ENCODE measurements around the gene PARD3B.

Gene PARD3B

GRCh38 chr2:205066081-205066480 is 520.8 kb downstream of the PARD3B start:
- DNase-seq (ENCODE audit: low read depth): no peak

- no peak for DNase-seq (ENCODE audit: low read depth)
These were observed 524.7 kb downstream of the PARD3B start for GRCh38 chr2:205069928-205070327.

GRCh38 chr2:205070889-205071288 is 525.6 kb downstream of the PARD3B start:
- no peak for DNase-seq (ENCODE audit: low read depth)

GRCh38 chr2:205073433-205074020 is 528.3 kb downstream of the PARD3B start:
- DNase-seq (ENCODE audit: low read depth): no peak

DNA sequence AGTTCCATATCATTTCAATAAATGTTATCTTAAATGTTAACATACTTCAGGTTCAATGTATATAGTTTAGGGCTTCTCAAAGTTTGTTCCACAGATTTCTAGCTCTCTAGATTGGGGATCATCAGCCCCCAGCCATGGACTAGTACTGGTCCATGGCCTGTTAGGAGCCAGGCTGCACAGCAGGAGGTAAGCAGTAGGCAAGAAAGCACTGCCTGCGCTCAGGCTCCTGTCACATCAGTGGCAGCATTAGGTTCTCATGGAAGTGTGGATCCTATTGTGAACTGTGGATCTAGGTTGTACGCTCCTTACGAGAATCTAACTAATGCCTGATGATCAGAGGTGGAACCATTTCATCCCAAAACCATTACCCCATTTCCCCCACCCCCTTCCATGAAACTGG is 531.1 kb downstream of the PARD3B start:
- DNase-seq (ENCODE audit: low read depth): no peak

DNA sequence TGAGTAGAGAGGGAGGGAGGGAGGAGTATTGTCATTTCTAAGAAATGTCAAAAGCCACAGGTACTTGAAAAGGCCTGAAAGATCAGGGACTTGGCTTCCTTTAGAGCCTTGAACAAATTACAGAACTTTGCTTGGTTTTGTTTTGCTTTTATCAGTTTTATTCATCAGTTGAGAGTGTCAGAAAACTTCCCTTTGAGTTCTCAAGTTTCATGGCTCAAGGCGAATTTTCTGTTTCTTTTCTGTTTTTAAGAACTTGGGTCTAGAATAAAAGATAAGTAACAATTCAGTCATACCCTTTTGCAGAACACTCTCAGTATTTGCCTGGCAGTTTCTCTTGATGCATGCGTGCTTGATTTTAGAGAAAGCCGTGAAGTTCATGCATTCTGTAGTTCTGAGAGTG is 531.9 kb downstream of the PARD3B start:
- DNase-seq (ENCODE audit: low read depth): no peak

DNA sequence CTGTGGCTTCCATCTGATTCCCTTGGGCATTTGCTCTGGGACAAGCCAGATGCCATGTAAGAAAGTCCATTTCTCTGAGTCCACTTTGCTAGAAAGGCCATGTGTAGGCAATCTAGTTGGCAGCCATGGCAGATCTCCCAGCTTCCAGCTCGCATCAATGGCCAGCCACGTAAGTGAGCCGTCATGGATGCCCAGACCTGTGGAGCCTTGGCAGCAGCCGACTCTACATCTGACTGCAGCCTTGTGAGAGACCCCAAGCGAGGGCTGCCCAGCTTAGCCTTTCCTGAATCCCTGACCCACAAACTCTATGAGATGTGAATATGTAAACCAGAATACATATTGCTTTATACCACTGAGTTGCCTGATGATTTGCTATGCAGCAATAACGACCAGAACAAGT is 533.5 kb downstream of the PARD3B start:
- DNase-seq (ENCODE audit: low read depth): no peak

DNA sequence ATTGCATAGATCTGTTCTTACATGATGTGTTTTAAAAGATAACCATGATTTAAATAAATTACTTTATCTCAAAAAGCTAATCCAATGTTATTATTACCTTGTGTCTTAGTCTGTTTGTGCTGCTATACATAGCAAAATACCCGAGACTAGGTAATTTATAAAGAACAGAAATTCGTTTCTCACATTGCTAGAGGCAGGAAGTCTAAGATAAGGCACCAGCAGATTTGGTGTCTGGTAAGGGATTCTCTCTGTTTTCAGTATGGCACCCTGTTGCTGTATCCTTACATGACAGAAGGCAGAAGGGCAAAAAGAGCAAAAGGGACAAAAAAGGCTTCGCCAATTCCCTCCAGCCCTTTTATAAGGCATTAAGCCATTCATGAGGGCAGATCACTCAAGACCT is 533.9 kb downstream of the PARD3B start:
- DNase-seq (ENCODE audit: low read depth): no peak

DNA sequence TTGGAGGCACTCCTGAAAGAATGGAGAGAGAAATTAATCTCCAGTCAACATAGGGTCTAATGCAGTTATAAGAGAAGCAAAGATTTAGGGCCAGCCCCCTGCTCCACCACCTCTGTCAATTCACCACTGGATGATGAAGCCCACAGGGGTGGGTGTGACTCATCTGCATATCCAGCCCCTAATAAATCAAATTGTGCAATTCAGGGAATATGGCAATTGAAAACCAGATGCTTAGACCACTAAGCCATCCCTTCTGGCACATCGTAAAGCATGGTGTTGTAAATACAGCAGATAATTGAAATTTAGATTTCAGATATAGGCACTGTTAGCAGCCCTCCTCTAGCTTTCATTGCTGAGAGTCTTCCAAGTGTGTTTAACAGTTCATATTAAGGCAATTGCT is 541.4 kb downstream of the PARD3B start:
- no peak for DNase-seq (ENCODE audit: low read depth)

DNA sequence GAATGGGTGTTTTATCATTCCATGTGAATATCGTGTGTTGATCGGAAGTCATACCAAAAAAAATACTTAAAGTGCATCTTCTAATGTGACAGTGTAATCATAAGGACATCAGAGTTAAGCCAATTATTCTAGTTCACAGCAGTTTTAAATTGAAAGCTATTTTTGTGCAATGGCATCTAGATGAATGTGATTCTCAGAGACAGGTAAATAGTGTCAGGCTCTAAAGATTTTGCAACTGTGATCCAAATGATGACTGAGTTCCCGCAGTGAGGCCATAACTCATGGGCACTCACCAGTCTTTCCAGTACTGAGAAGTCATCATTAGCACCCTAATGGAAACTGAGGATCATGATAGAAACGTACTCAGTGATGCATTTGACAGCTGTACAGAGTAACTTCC is 542.6 kb downstream of the PARD3B start:
- no peak for DNase-seq (ENCODE audit: low read depth)

- DNase-seq (ENCODE audit: low read depth): no peak
These were observed 544.7 kb downstream of the PARD3B start for GRCh38 chr2:205089958-205090357.

- no peak for DNase-seq (ENCODE audit: low read depth)
These were observed 546.1 kb downstream of the PARD3B start for GRCh38 chr2:205091411-205091810.

DNA sequence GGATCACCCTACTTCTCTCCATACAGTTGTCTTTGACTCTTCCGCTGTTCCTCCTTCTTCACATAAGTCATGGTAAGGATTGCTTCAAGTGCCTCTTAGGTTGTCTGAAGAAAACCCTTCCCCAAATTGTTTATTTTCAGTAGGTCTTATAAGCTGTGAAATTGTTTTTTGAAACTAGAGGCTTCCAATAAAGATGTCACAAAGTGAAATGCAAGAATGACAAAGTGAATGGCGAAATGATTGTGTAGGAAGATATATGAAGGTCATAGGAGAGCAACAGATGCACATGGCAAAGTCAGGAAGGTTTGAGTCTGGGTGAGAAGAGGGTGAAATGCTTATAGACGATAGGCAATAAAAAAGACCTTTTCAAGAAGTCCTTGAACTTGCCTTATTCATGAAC is 548.8 kb downstream of the PARD3B start:
- DNase-seq (ENCODE audit: low read depth): no peak

GRCh38 chr2:205103699-205104098 is 558.4 kb downstream of the PARD3B start:
- no peak for DNase-seq (ENCODE audit: low read depth)

DNA sequence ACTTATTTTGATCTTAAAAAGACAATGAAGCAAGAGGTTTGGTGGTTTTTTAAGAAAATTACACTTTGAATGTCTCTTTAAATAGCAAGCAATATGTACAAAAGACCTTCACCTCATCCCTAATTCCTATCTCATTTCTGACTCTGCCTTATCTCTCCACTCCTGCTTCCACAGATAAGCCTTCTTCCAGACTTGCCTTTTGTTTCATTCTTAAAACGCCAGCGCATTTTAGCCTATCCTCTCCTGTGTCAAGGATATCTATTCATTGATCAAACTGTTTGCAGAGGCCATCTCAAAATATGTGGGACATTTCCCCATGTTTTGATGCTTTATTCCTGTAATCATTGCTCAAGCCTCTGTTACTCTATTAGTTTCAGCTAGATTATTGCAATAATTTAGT is 562.5 kb downstream of the PARD3B start:
- DNase-seq (ENCODE audit: low read depth): no peak

DNA sequence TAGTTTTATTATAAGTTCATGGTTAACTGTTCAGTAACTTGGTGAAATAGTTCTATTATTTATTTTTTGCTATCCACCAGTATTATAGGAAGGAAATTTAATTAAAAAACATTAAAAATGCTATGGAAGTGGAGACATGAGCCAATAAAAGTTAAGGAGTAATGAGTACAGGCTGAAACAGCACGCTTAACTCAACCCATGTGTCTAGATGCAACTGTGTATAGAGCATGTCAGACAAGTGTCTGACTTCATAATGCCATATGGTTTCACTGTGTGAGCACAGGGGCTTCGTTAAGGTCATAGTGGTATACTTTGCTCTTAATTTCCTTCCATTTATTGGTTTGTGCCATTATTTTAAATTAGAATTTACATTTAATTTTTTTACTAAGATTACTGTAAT is 570.2 kb downstream of the PARD3B start:
- no peak for DNase-seq (ENCODE audit: low read depth)

GRCh38 chr2:205117125-205117524 is 571.9 kb downstream of the PARD3B start:
- no peak for DNase-seq (ENCODE audit: low read depth)

GRCh38 chr2:205119136-205119535 is 573.9 kb downstream of the PARD3B start:
- no peak for DNase-seq (ENCODE audit: low read depth)

- no peak for DNase-seq (ENCODE audit: low read depth)
These were observed 583.5 kb downstream of the PARD3B start for GRCh38 chr2:205128726-205129125.

DNA sequence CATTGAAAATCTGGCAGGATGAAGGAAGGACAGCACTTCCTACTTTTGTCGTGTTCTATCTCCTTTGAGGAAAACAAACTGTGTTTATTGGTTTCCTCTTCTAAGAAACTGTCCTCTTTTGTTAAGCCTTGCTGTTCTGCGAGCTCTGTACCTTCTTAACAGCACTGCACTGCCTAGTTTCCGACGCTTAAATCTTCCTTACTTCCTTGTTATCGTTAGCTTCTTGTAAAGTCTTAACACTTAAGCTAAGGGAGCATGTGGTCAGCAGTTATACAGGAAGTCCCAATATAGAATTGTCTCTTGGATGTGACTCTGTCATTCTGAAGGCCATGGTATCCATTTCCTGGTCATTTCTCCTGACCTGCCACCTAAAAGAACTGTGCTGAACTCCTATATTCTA is 584.3 kb downstream of the PARD3B start:
- DNase-seq (ENCODE audit: low read depth): no peak

GRCh38 chr2:205130111-205130829 is 585.0 kb downstream of the PARD3B start:
- DNase-seq (ENCODE audit: low read depth): no peak

DNA sequence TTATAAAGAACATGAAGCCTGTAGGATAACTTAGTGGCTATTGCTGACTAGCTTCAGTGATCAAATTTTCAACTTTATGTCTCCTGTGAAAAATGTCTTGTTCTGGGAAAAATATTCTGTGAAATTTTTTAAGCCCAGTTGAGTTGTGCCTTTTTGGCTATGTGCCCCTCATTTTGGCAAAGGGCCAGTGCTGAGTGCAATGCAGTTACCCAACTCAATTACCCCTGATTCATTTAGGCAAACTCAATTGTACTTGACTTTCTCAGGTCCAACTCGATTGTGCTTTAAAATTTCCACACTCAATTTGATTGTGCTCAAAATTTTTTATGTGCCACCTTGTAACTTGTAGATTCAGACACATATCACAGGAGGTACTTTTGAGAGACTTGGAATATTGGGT is 588.3 kb downstream of the PARD3B start:
- DNase-seq (ENCODE audit: low read depth): no peak

GRCh38 chr2:205138735-205139134 is 593.5 kb downstream of the PARD3B start:
- no peak for DNase-seq (ENCODE audit: low read depth)

- no peak for DNase-seq (ENCODE audit: low read depth)
These were observed 594.7 kb downstream of the PARD3B start for GRCh38 chr2:205139822-205140463.
